Measurements from ENCODE around the gene SLC9A7. TPM values are rescaled to one million over a fixed set of nuclear protein-coding genes. Genes with fewer than 3 reads are reported as not detected.

Gene SLC9A7
- total RNA-seq, 3 donors from 2014 or later, result 1.6 to 28.1 (median 12.8) TPM

- H3K4me3 ChIP-seq, result no peak overlapping the region
- TF ChIP-seq POLR2AphosphoS5 (IDR thresholded peaks at IDR 0.05) (no peak), CTCF (IDR thresholded peaks at IDR 0.05) (no peak), POLR2A (IDR thresholded peaks at IDR 0.05) (no peak)
- intact Hi-C loops (cut with DNase I; ENCODE audit: low total_unique reads), result no loop called here
- H3K9me3 ChIP-seq, result no peaks in the 10 kb centered on the region
- no peak overlapping the region for H3K27ac ChIP-seq
- no peaks in the 10 kb centered on the region for H3K4me1 ChIP-seq
- no peak for DNase-seq (ENCODE audit: low spot score in 2 of 2)
- H3K36me3 ChIP-seq, result no peaks in the 10 kb centered on the region
- peaks cover 0 to 5% of the 10 kb centered on the region in 2 donors for H3K27me3 ChIP-seq
Observed at GRCh38 chrX:46750889-46751288, 8.0 kb downstream of the SLC9A7 start.

GRCh38 chrX:46744009-46744408, 14.9 kb downstream of the SLC9A7 start:
- Histone ChIP-seq H3K27ac (no peak overlapping the region), H3K27me3 (peaks cover 0 to 4% of the 10 kb centered on the region in 2 donors), H3K4me3 (no peak overlapping the region), H3K36me3 (no peaks in the 10 kb centered on the region), H3K4me1 (no peaks in the 10 kb centered on the region), H3K9me3 (peaks cover 0 to 7% of the 10 kb centered on the region in 2 donors)
- no peak for DNase-seq (ENCODE audit: low spot score in 2 of 2)
- TF ChIP-seq POLR2AphosphoS5 (IDR thresholded peaks at IDR 0.05), result no peak
- no peak for TF ChIP-seq POLR2A (IDR thresholded peaks at IDR 0.05)
- TF ChIP-seq CTCF (IDR thresholded peaks at IDR 0.05), result no peak
- intact Hi-C loops (cut with DNase I; ENCODE audit: low total_unique reads), result no loop called here

- Histone ChIP-seq H3K27ac (no peak overlapping the region), H3K4me1 (no peaks in the 10 kb centered on the region), H3K27me3 (peaks cover 0 to 4% of the 10 kb centered on the region in 2 donors), H3K36me3 (no peaks in the 10 kb centered on the region), H3K4me3 (no peak overlapping the region), H3K9me3 (peaks cover 0 to 7% of the 10 kb centered on the region in 2 donors)
- no peak for DNase-seq (ENCODE audit: low spot score in 2 of 2)
- no peak for TF ChIP-seq POLR2AphosphoS5 (IDR thresholded peaks at IDR 0.05)
- TF ChIP-seq CTCF (IDR thresholded peaks at IDR 0.05), result no peak
- TF ChIP-seq POLR2A (IDR thresholded peaks at IDR 0.05), result no peak
- intact Hi-C loops (cut with DNase I; ENCODE audit: low total_unique reads), result no loop called here
Observed at GRCh38 chrX:46743046-46743445, 15.9 kb downstream of the SLC9A7 start.

- Histone ChIP-seq H3K4me1 (no peaks in the 10 kb centered on the region), H3K4me3 (no peak overlapping the region)
- TF ChIP-seq CTCF (IDR thresholded peaks at IDR 0.05) (no peak), POLR2A (IDR thresholded peaks at IDR 0.05) (no peak), POLR2AphosphoS5 (IDR thresholded peaks at IDR 0.05) (no peak)
Observed at GRCh38 chrX:46739736-46740135, 19.2 kb downstream of the SLC9A7 start.

GRCh38 chrX:46737462-46737861, 21.5 kb downstream of the SLC9A7 start:
- no peaks in the 10 kb centered on the region for H3K36me3 ChIP-seq
- peaks cover 15 to 41% of the 10 kb centered on the region in 2 donors for H3K9me3 ChIP-seq
- intact Hi-C loops (cut with DNase I; ENCODE audit: low total_unique reads), result loop anchor here (2.0 kb wide), 1 partner anchor 17 kb away; no protein-coding TSS in a partner anchor
- H3K4me1 ChIP-seq, result no peaks in the 10 kb centered on the region
- no peak for DNase-seq (ENCODE audit: low spot score in 2 of 2)
- no peaks in the 10 kb centered on the region for H3K27me3 ChIP-seq
- H3K4me3 ChIP-seq, result no peak overlapping the region
- TF ChIP-seq POLR2AphosphoS5 (IDR thresholded peaks at IDR 0.05) (no peak), POLR2A (IDR thresholded peaks at IDR 0.05) (no peak), CTCF (IDR thresholded peaks at IDR 0.05) (no peak)
- H3K27ac ChIP-seq, result no peak overlapping the region

More at GRCh38 chrX:46739736-46740135, 19.2 kb downstream of the SLC9A7 start:
- no peak for DNase-seq (ENCODE audit: low spot score in 2 of 2)
- intact Hi-C loops (cut with DNase I; ENCODE audit: low total_unique reads), result no loop called here
- no peaks in the 10 kb centered on the region for H3K36me3 ChIP-seq
- H3K9me3 ChIP-seq, result peaks cover 15 to 32% of the 10 kb centered on the region in 2 donors
- no peak overlapping the region for H3K27ac ChIP-seq
- no peaks in the 10 kb centered on the region for H3K27me3 ChIP-seq
